Fibroblast of skin of scalp (primary cell): ENCODE measurements around the gene CCT5.
"Not testable (repeated sequence)": the region's sequence is repeated elsewhere in the genome, so short reads cannot be mapped to it uniquely, and the experiment has no call there.

ENCODE experiments used
- DNase-seq: peaks from one replicate; pipeline ENCODE4 v3.0.0-alpha.2; 2013

Gene CCT5

GRCh38 chr5:10247217-10247616, 2.9 kb upstream of the CCT5 start:
- not testable (repeated sequence) for DNase-seq

GRCh38 chr5:10248378-10249260, 1.5 kb upstream of the CCT5 start:
- DNase-seq: no peak

- DNase-seq: no peak
Observed at GRCh38 chr5:10250806-10251276, 761 bp downstream of the CCT5 start.

GRCh38 chr5:10251405-10251804, 1.3 kb downstream of the CCT5 start:
- no peak for DNase-seq

GRCh38 chr5:10253390-10253789, 3.3 kb downstream of the CCT5 start:
- no peak for DNase-seq

GRCh38 chr5:10254686-10255085, 4.6 kb downstream of the CCT5 start:
- DNase-seq: no peak

- DNase-seq: no peak
Observed at GRCh38 chr5:10257870-10258269, 7.8 kb downstream of the CCT5 start.

GRCh38 chr5:10259899-10260298, 9.8 kb downstream of the CCT5 start:
- DNase-seq: no peak

- DNase-seq: no peak
Observed at GRCh38 chr5:10261065-10261464, 11.0 kb downstream of the CCT5 start.

- DNase-seq: no peak
Observed at GRCh38 chr5:10262121-10262774, 12.2 kb downstream of the CCT5 start.

- no peak for DNase-seq
Observed at GRCh38 chr5:10262995-10263394, 12.9 kb downstream of the CCT5 start.

- DNase-seq: peak; percentile 36
Observed at GRCh38 chr5:10264604-10265003, 14.5 kb downstream of the CCT5 start.

GRCh38 chr5:10265245-10266109, 15.4 kb downstream of the CCT5 start:
- no peak for DNase-seq

GRCh38 chr5:10266137-10266536, 16.1 kb downstream of the CCT5 start:
- DNase-seq: no peak

GRCh38 chr5:10266839-10267238, 16.8 kb downstream of the CCT5 start:
- DNase-seq: no peak

GRCh38 chr5:10268100-10268499, 18.0 kb downstream of the CCT5 start:
- DNase-seq: no peak

- DNase-seq: no peak
Observed at GRCh38 chr5:10272053-10272874, 22.2 kb downstream of the CCT5 start.

- DNase-seq: peak; percentile 20
Observed at GRCh38 chr5:10272875-10273209, 22.8 kb downstream of the CCT5 start.

- DNase-seq: no peak
Observed at GRCh38 chr5:10275460-10275859, 25.4 kb downstream of the CCT5 start.

- no peak for DNase-seq
Observed at GRCh38 chr5:10275991-10276390, 25.9 kb downstream of the CCT5 start.

- no peak for DNase-seq
Observed at GRCh38 chr5:10276691-10277090, 26.6 kb downstream of the CCT5 start.
